ENCODE results near the gene MUC4.

The MUC4 gene

GRCh38 chr3:195829897-195830254 lies 18.1 kb upstream of the MUC4 start:
- H3K4me3 ChIP-seq (replicated peaks; ENCODE audit: insufficient read depth, low read length), result no peak overlapping the region
- no peak for DNase-seq (ENCODE audit: low read depth in 1 of 2, low spot score in 1 of 2)
- TF ChIP-seq SPI1 (IDR thresholded peaks at IDR 0.05; ENCODE audit: borderline replicate concordance, low read depth) (no peak), CTCF (IDR thresholded peaks at IDR 0.05; ENCODE audit: insufficient read depth, low read length) (no peak), POLR2AphosphoS5 (IDR thresholded peaks at IDR 0.05; ENCODE audit: low read depth) (no peak), GABPA (IDR thresholded peaks at IDR 0.05; ENCODE audit: low read depth) (no peak)
- TF ChIP-seq, protein P1, sequence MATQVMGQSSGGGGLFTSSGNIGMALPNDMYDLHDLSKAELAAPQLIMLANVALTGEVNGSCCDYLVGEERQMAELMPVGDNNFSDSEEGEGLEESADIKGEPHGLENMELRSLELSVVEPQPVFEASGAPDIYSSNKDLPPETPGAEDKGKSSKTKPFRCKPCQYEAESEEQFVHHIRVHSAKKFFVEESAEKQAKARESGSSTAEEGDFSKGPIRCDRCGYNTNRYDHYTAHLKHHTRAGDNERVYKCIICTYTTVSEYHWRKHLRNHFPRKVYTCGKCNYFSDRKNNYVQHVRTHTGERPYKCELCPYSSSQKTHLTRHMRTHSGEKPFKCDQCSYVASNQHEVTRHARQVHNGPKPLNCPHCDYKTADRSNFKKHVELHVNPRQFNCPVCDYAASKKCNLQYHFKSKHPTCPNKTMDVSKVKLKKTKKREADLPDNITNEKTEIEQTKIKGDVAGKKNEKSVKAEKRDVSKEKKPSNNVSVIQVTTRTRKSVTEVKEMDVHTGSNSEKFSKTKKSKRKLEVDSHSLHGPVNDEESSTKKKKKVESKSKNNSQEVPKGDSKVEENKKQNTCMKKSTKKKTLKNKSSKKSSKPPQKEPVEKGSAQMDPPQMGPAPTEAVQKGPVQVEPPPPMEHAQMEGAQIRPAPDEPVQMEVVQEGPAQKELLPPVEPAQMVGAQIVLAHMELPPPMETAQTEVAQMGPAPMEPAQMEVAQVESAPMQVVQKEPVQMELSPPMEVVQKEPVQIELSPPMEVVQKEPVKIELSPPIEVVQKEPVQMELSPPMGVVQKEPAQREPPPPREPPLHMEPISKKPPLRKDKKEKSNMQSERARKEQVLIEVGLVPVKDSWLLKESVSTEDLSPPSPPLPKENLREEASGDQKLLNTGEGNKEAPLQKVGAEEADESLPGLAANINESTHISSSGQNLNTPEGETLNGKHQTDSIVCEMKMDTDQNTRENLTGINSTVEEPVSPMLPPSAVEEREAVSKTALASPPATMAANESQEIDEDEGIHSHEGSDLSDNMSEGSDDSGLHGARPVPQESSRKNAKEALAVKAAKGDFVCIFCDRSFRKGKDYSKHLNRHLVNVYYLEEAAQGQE (IDR thresholded peaks at IDR 0.05; ENCODE audit: insufficient replicate concordance, low read depth), result no peak
- H3K27me3 ChIP-seq (ENCODE audit: insufficient read depth, poor library complexity, severe bottlenecking), result no peaks in the 10 kb centered on the region
- no peak overlapping the region for H3K27ac ChIP-seq (replicated peaks)

DNA sequence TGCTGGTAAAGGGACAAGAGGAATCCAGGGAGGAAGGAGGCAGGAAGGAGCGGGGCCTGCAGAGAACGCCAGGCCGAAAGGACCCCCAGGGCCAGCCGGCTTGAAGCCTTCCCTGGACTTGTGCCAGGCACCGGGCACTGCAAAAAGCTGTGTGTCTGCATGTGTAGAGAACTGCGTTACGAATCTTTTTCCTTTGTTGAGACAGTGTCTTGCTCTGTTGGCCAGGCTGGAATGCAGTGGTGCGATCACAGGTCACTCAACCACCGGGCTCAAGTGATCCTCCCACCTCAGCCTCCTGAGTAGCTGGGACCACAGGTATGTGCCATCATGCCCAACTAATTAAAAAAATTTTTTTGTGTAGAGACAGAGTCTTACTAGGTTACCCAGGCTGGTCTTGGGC lies 17.0 kb upstream of the MUC4 start:
- H3K27me3 ChIP-seq (ENCODE audit: insufficient read depth, poor library complexity, severe bottlenecking), result no peaks in the 10 kb centered on the region
- no peak overlapping the region for H3K27ac ChIP-seq (replicated peaks)
- no peak overlapping the region for H3K4me3 ChIP-seq (replicated peaks; ENCODE audit: insufficient read depth, low read length)
- TF ChIP-seq SPI1 (IDR thresholded peaks at IDR 0.05; ENCODE audit: borderline replicate concordance, low read depth) (no peak), CTCF (IDR thresholded peaks at IDR 0.05; ENCODE audit: insufficient read depth, low read length) (no peak), GABPA (IDR thresholded peaks at IDR 0.05; ENCODE audit: low read depth) (no peak), POLR2AphosphoS5 (IDR thresholded peaks at IDR 0.05; ENCODE audit: low read depth) (no peak)
- TF ChIP-seq, protein P1 (IDR thresholded peaks at IDR 0.05; ENCODE audit: insufficient replicate concordance, low read depth), result no peak
- DNase-seq (ENCODE audit: low read depth in 1 of 2, low spot score in 1 of 2), result no peak

DNA sequence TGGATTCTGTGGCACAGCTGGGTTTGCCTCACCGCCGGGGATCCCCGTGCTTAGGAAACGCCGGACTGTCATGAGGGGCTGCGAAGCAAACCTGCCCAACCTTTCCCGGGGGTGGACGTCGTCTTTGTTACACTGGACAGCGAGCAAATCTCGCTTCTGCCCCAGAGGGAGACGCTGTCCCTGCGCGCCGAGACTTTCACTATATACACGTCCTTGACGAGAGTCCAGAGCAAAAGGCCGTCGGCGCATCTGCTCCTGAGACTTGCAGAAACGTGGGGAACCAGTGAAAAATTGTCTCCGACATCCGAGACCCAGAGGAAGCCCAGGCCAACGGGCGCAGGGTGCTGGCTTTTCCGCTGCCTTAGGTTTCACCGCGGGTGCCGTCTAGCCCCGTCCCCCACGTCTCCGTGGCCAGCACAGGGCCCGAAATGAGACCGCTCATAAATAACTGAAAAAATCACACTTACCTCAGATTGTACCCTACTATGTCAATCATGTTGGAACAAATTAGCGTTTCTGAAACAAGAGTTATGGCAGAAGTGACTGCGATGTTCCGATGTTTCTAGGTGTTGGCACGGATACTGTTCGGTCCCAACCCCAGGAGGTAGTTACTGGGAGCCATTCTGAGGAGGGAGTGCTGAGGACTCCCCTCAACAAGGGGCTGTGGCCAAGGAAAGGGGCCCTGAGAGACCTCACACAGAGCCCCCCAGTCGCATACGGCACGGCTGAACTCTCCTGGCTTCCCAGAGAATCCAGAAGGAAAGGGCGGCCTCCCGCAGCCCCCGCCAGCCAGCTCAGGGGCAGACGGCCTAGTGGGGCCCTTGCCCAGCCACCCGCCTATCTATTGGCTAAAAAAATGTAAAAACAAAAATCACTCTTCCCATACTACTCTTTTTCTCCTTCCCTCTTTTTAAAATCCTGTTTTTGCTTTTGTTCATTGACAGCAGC lies 14.4 kb upstream of the MUC4 start:
- Histone ChIP-seq H3K27me3 (ENCODE audit: insufficient read depth, poor library complexity, severe bottlenecking) (no peaks in the 10 kb centered on the region), H3K27ac (replicated peaks) (no peak overlapping the region), H3K4me3 (replicated peaks; ENCODE audit: insufficient read depth, low read length) (no peak overlapping the region)
- TF ChIP-seq CTCF (IDR thresholded peaks at IDR 0.05; ENCODE audit: insufficient read depth, low read length) (no peak), GABPA (IDR thresholded peaks at IDR 0.05; ENCODE audit: low read depth) (no peak), SPI1 (IDR thresholded peaks at IDR 0.05; ENCODE audit: borderline replicate concordance, low read depth) (no peak), POLR2AphosphoS5 (IDR thresholded peaks at IDR 0.05; ENCODE audit: low read depth) (no peak)
- TF ChIP-seq, protein P1 (IDR thresholded peaks at IDR 0.05; ENCODE audit: insufficient replicate concordance, low read depth), result no peak
- DNase-seq (ENCODE audit: low read depth in 1 of 2, low spot score in 1 of 2), result no peak
